ENCODE data around the gene DLGAP1. TPM values are rescaled to one million over a fixed set of nuclear protein-coding genes. Genes with fewer than 3 reads are reported as not detected.
"Not testable (repeated sequence)": the region's sequence is repeated elsewhere in the genome, so short reads cannot be mapped to it uniquely, and the experiment has no call there.

DLGAP1 gene
- total RNA-seq, 1 experiment from 2014 or later: 17.3 TPM

- in situ Hi-C loops (cut with HindIII; ENCODE audit: low sequenced_read_pairs): no loop called here
- DNase-seq (ENCODE audit: low spot score): no peak
Measured at GRCh38 chr18:3631887-3632286, 823.2 kb downstream of the DLGAP1 start.

- no peak for DNase-seq (ENCODE audit: low spot score)
- in situ Hi-C loops (cut with HindIII; ENCODE audit: low sequenced_read_pairs): no loop called here
Measured at GRCh38 chr18:3626929-3627458, 828.1 kb downstream of the DLGAP1 start.

GRCh38 chr18:3625742-3626091 lies 829.4 kb downstream of the DLGAP1 start:
- in situ Hi-C loops (cut with HindIII; ENCODE audit: low sequenced_read_pairs): no loop called here
- DNase-seq (ENCODE audit: low spot score): no peak

- in situ Hi-C loops (cut with HindIII; ENCODE audit: low sequenced_read_pairs): no loop called here
- DNase-seq (ENCODE audit: low spot score): peak; percentile 57
Measured at GRCh38 chr18:3624935-3625741, 830.0 kb downstream of the DLGAP1 start.

- no peak for DNase-seq (ENCODE audit: low spot score)
- in situ Hi-C loops (cut with HindIII; ENCODE audit: low sequenced_read_pairs): no loop called here
Measured at GRCh38 chr18:3624546-3624934, 830.6 kb downstream of the DLGAP1 start.

- peak; percentile 80 for DNase-seq (ENCODE audit: low spot score)
- in situ Hi-C loops (cut with HindIII; ENCODE audit: low sequenced_read_pairs): no loop called here
Measured at GRCh38 chr18:3623769-3624545, 831.1 kb downstream of the DLGAP1 start.

- DNase-seq (ENCODE audit: low spot score): peak; percentile 63
- in situ Hi-C loops (cut with HindIII; ENCODE audit: low sequenced_read_pairs): no loop called here
Measured at GRCh38 chr18:3620146-3621119, 834.7 kb downstream of the DLGAP1 start.

- in situ Hi-C loops (cut with HindIII; ENCODE audit: low sequenced_read_pairs): no loop called here
- DNase-seq (ENCODE audit: low spot score): no peak
Measured at GRCh38 chr18:3619746-3620145, 835.4 kb downstream of the DLGAP1 start.

GRCh38 chr18:3619222-3619621 lies 835.9 kb downstream of the DLGAP1 start:
- in situ Hi-C loops (cut with HindIII; ENCODE audit: low sequenced_read_pairs): no loop called here
- DNase-seq (ENCODE audit: low spot score): no peak

- in situ Hi-C loops (cut with HindIII; ENCODE audit: low sequenced_read_pairs): no loop called here
- DNase-seq (ENCODE audit: low spot score): no peak
Measured at GRCh38 chr18:3616744-3617143, 838.4 kb downstream of the DLGAP1 start.

- no peak for DNase-seq (ENCODE audit: low spot score)
- in situ Hi-C loops (cut with HindIII; ENCODE audit: low sequenced_read_pairs): no loop called here
Measured at GRCh38 chr18:3616142-3616541, 839.0 kb downstream of the DLGAP1 start.

- DNase-seq (ENCODE audit: low spot score): no peak
- in situ Hi-C loops (cut with HindIII; ENCODE audit: low sequenced_read_pairs): no loop called here
Measured at GRCh38 chr18:3615374-3615985, 839.6 kb downstream of the DLGAP1 start.

- in situ Hi-C loops (cut with HindIII; ENCODE audit: low sequenced_read_pairs): no loop called here
- DNase-seq (ENCODE audit: low spot score): no peak
Measured at GRCh38 chr18:3612315-3612714, 842.8 kb downstream of the DLGAP1 start.

- in situ Hi-C loops (cut with HindIII; ENCODE audit: low sequenced_read_pairs): no loop called here
- no peak for DNase-seq (ENCODE audit: low spot score)
Measured at GRCh38 chr18:3611313-3612090, 843.6 kb downstream of the DLGAP1 start.

- in situ Hi-C loops (cut with HindIII; ENCODE audit: low sequenced_read_pairs): no loop called here
- no peak for DNase-seq (ENCODE audit: low spot score)
Measured at GRCh38 chr18:3610813-3611212, 844.3 kb downstream of the DLGAP1 start.

GRCh38 chr18:3610188-3610708 lies 844.9 kb downstream of the DLGAP1 start:
- no peak for DNase-seq (ENCODE audit: low spot score)
- in situ Hi-C loops (cut with HindIII; ENCODE audit: low sequenced_read_pairs): no loop called here

GRCh38 chr18:3608488-3608887 lies 846.6 kb downstream of the DLGAP1 start:
- DNase-seq (ENCODE audit: low spot score): no peak
- in situ Hi-C loops (cut with HindIII; ENCODE audit: low sequenced_read_pairs): no loop called here

- in situ Hi-C loops (cut with HindIII; ENCODE audit: low sequenced_read_pairs); DNase-seq (ENCODE audit: low spot score): not testable (repeated sequence)
Measured at GRCh38 chr18:3608099-3608453, 847.0 kb downstream of the DLGAP1 start.
